Mucosa of descending colon (tissue), 3 donors: ENCODE results near the gene HMX3. TPM values are rescaled to one million over a fixed set of nuclear protein-coding genes. Genes with fewer than 3 reads are reported as not detected.

ENCODE experiments used
- ATAC-seq: fragments of 200-7000 bp; cut with Tn5 transposase; one replicate; pipeline ENCODE4 v1.9.1; 2020; ENCODE audit warnings: mild to moderate bottlenecking, moderate library complexity
- DNase-seq, 3 donors: peaks; one replicate each; pipeline ENCODE4 v3.0.0-alpha.2; 2020
- H3K36me3 ChIP-seq: fragments of 200-600 bp; one replicate; pipeline ENCODE4 v1.8.0; 2021; ENCODE audit warnings: low read depth, mild to moderate bottlenecking
- H3K4me1 ChIP-seq: fragments of 200-600 bp; one replicate; pipeline ENCODE4 v1.8.0; 2021; ENCODE audit warnings: low read depth, mild to moderate bottlenecking
- H3K4me3 ChIP-seq: fragments of 200-600 bp; one replicate; pipeline ENCODE4 v1.8.0; 2021; ENCODE audit warnings: mild to moderate bottlenecking
- H3K9me3 ChIP-seq: fragments of 200-600 bp; one replicate; pipeline ENCODE4 v1.8.0; 2021; ENCODE audit warnings: mild to moderate bottlenecking
- intact Hi-C, 2 donors: fragments of 100-400 bp; cut with DNase I in 1 of 2; cut with micrococcal nuclease in 1 of 2; formaldehyde crosslinking; loops; one replicate each; pipeline versions ENCODE4 v1.11.0 to v1.11.1; 2022; cut with DNase I, micrococcal nuclease
- total RNA-seq, 3 donors: library from RNA; stranded (reverse); fragmentation: NEBNext Ultra II Directional in 2 of 3; extraction: Animal tissue kit (Norgen Biotek cat#: 25700) in 2 of 3; gene quantifications; one replicate each; pipeline versions ENCODE4 v1.2.1 to v1.2.4, GENCODE V29; 2021 to 2023
- TF ChIP-seq, protein P1 (sequence below): fragments of 200-600 bp; IDR thresholded peaks from one replicate; pipeline ENCODE4 v1.8.0; 2022; ENCODE audit warnings: antibody characterized with exemption, mild to moderate bottlenecking
- donor health status: DM: no; HTN: no; CAD: no; lungs with moderate emphysema.
- donor health status: DM: no; HTN: no; CAD: no.
- donor health status: DM: no; HTN: yes; CAD: no.

The HMX3 gene
- total RNA-seq, 3 donors from 2014 or later = 0.92 to 1.4 TPM; not detected in 1

DNA sequence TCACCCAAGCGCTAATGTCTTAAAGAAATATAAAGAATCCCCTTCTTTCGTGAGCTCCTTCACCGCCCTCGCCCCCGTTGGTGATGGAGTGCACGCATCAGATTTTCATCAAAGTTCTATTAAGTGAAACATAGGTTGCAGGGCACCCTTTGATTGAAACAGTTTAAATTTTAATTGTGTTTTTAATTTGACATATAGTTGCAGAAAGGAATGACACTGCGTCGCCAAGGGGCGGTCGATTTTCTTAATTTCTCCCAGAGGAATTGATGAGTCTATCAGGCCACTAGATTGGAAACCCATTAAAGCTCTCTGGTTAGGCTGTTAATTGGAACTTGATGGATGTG lies 8.0 kb downstream of the HMX3 start:
- H3K9me3 ChIP-seq = no peaks in the 10 kb centered on the region
- intact Hi-C loops = no loop called here
- DNase-seq (no peak), ATAC-seq (no peak)
- no peak overlapping the region for H3K4me3 ChIP-seq
- TF ChIP-seq, protein P1, sequence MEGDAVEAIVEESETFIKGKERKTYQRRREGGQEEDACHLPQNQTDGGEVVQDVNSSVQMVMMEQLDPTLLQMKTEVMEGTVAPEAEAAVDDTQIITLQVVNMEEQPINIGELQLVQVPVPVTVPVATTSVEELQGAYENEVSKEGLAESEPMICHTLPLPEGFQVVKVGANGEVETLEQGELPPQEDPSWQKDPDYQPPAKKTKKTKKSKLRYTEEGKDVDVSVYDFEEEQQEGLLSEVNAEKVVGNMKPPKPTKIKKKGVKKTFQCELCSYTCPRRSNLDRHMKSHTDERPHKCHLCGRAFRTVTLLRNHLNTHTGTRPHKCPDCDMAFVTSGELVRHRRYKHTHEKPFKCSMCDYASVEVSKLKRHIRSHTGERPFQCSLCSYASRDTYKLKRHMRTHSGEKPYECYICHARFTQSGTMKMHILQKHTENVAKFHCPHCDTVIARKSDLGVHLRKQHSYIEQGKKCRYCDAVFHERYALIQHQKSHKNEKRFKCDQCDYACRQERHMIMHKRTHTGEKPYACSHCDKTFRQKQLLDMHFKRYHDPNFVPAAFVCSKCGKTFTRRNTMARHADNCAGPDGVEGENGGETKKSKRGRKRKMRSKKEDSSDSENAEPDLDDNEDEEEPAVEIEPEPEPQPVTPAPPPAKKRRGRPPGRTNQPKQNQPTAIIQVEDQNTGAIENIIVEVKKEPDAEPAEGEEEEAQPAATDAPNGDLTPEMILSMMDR = no peak
- peaks cover 22% of the 10 kb centered on the region for H3K4me1 ChIP-seq
- H3K36me3 ChIP-seq = no peaks in the 10 kb centered on the region

DNA sequence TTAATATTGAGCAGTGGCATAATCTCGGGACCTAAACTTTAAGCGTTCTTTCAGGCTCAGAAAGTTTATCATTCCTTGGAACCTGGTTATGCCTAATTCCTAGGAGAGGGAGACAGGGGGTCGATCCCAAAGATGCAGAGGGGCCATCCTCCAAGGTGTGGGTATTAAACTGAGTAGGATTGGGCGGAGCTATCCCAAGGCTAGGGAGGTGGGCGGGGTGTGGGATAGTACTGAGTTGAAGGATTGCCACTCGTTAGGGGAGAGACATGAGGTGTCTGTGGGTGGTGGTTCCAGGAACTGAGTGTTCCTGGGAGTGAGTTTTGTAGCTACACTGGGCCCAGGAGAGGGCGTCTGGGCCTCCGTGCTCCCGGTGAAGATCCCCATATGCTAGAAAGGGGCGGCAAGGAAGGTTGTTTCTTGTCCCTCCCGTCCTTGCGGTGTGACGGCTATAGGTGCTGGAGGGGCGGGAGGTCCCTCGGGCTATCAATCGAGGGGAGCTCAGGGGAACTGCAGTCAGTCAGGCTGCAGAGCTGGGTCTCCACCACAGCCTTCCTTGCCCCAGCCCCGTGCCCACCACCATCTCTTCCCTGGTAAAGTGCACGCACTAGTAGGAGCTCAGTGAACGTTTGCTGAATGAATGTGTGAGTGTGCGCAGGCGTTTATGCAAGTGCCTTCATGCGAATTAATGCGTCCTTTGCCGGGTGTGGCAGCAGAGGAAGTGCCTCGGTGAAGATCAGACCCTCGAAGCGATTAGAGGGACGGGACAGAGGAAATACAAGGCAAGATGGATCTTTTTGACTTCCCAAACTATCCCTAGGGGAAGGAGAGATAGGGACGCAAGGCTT lies 9.1 kb downstream of the HMX3 start:
- Histone ChIP-seq H3K4me1 (peaks cover 21% of the 10 kb centered on the region), H3K4me3 (no peak overlapping the region), H3K9me3 (no peaks in the 10 kb centered on the region), H3K36me3 (no peaks in the 10 kb centered on the region)
- ATAC-seq = no peak
- TF ChIP-seq, protein P1 = no peak
- DNase-seq = no peak
- intact Hi-C loops = no loop called here

DNA sequence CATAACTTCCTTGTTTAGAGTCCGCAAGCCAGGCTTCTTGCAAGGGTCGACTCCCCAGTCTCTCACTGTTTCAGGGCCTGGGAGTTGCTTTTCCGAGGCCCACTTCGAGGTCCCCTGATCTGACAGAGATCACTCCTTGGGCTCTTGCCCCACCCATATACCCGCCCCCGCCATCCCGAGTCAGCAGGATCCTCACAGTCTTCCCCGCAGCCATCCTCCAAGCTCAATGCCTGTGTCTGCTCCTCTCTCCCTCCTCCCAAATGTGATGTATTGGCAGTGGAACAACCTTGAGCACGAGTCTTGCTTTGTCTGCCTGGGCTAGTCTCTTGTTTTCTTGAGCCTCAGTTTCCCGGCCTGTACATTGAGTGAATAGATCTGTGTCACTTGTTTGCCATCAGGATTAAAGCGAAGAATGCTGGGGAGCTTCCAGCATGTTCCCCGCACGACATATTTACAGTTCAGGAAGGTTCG lies 9.8 kb downstream of the HMX3 start:
- intact Hi-C loops = no loop called here
- DNase-seq (no peak), ATAC-seq (no peak)
- no peaks in the 10 kb centered on the region for H3K9me3 ChIP-seq
- TF ChIP-seq, protein P1 = no peak
- peaks cover 25% of the 10 kb centered on the region for H3K4me1 ChIP-seq
- H3K4me3 ChIP-seq = no peak overlapping the region
- no peaks in the 10 kb centered on the region for H3K36me3 ChIP-seq

DNA sequence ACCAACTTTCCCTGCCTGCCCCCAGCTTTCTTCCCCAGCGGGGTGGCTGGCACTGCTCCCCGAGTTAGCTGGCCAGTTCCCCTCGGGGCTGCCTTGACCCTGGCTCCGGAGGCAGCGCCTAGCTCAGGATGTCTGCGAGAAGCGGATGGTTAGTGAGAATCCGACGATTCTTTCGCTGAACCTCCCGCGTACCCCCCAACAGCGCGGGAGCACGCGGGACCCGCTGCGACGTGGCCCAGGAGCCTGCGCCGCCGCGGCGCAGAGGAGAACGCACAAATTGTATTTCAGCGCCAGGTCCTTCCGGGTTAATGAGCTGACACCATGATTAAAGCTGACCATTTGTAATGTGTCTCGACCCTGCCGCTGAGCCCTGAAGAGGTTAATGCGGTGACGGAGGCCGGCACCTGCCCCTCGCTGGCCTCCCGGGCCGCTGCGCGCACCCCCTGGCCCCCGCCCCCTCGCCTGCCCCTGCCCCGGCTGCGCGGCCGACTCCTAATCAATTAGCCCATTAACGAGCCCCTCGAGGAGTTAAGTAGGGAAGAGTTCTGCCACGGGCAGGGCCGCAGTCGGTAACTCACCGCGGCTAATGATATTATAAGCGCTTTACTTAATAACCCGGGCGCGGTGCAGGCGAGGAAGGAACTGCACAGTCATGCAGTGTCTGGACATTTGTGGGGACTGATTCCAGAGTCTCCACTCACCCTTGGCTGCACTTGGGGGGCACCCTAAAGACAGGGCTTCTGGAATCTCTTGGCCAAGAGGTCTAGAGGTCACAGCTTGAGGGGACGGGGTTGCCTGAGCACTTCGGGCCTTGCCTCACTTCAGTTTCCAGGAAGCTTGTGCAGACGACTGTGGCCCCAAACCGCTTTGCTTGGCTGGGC lies 10.5 kb downstream of the HMX3 start:
- DNase-seq (no peak), ATAC-seq (no peak)
- H3K36me3 ChIP-seq = no peaks in the 10 kb centered on the region
- H3K4me3 ChIP-seq = no peak overlapping the region
- intact Hi-C loops = no loop called here
- TF ChIP-seq, protein P1 = no peak
- H3K4me1 ChIP-seq = peaks cover 31% of the 10 kb centered on the region
- no peaks in the 10 kb centered on the region for H3K9me3 ChIP-seq

DNA sequence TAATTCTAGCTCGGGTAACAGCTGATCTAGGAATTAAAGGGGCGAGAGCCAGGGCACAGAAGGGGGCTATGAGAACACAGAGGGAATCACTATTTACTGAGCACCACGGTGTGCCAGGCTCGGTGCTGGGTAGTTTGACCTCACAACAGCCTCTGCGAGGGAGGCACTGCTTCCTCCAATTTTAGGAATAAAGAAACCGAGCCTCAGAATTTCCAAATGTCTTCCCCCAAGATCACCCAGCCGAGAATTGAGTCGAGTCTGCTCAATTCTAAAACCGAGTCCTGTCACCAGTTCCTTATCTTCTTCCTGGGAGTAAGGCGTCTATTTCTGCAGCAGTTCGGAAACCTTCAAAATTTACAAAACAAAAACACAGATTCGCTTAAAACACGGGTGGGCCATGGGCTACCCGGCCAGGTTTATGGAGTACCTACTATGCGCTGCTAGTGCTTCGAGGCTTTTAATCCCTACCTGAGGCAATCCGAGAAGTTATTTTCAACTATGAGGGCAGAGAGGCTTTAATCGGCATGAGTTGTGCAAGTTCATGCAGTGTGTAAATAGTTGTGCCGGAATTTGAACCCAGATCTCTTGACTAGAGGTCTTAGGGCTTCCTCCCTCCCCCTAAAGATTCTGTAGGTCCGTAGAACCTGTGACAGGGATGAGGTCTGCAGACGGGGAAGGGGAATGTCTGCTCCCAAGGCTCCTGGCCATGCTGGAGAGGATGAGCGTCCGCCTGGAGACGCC lies 11.3 kb downstream of the HMX3 start:
- ATAC-seq (no peak), DNase-seq (peak in 1 of 3 donors; percentile 17)
- Histone ChIP-seq H3K36me3 (no peaks in the 10 kb centered on the region), H3K9me3 (no peaks in the 10 kb centered on the region), H3K4me3 (no peak overlapping the region), H3K4me1 (peaks cover 35% of the 10 kb centered on the region)
- TF ChIP-seq, protein P1 = no peak
- intact Hi-C loops = no loop called here
